ENCODE measurements around the gene SYT7.
A peak's percentile ranks its signal among the peaks of the same experiment; 100 is the strongest.

The SYT7 gene

GRCh38 chr11:61498767-61499341 lies 82.0 kb downstream of the SYT7 start:
- Histone ChIP-seq H3K4me2 (ENCODE audit: low read depth, low read length) (peak overlapping the region; percentile 32; the same call in 1 of the 2 replicates), H3K27me3 (replicated peaks; ENCODE audit: insufficient read depth, low read length) (peaks cover 13% of the 10 kb centered on the region), H3K4me3 (ENCODE audit: low read length) (no peak overlapping the region), H3K9ac (ENCODE audit: low read length) (no peak overlapping the region), H3K36me3 (replicated peaks; ENCODE audit: insufficient read depth, low read length) (no peaks in the 10 kb centered on the region), H2AFZ (ENCODE audit: low read length) (peak overlapping the region; percentile 81), H3K4me1 (ENCODE audit: low read length) (no peaks in the 10 kb centered on the region), H4K20me1 (ENCODE audit: insufficient read depth, low read length) (no peaks in the 10 kb centered on the region), H3K9me2 (replicated peaks; ENCODE audit: insufficient read depth, low read length) (no peaks in the 10 kb centered on the region), H3K79me2 (ENCODE audit: low read length) (no peaks in the 10 kb centered on the region), H3K9me3 (replicated peaks; ENCODE audit: insufficient read depth, low read length) (0 out of 2 replicates have a peak, but pooled peaks cover 2% of the 10 kb centered on the region), H3K27ac (ENCODE audit: low read length) (no peak overlapping the region), H3F3A (ENCODE audit: insufficient read depth, low read length) (no peaks in the 10 kb centered on the region)
- no peak for DNase-seq
- no peak for TF ChIP-seq EZH2phosphoT487 (IDR thresholded peaks at IDR 0.05; ENCODE audit: low read length)
- TF ChIP-seq CTCF (IDR thresholded peaks at IDR 0.05; ENCODE audit: low read length) = no peak
- TF ChIP-seq EZH2 (optimal IDR thresholded peaks at IDR 0.05; ENCODE audit: low read depth, low read length) = no peak

GRCh38 chr11:61497876-61498275 lies 83.0 kb downstream of the SYT7 start:
- Histone ChIP-seq H2AFZ (ENCODE audit: low read length) (no peak overlapping the region), H4K20me1 (ENCODE audit: insufficient read depth, low read length) (no peaks in the 10 kb centered on the region), H3K27me3 (replicated peaks; ENCODE audit: insufficient read depth, low read length) (peaks cover 15% of the 10 kb centered on the region; the same call in 1 of the 2 replicates), H3K4me2 (ENCODE audit: low read depth, low read length) (no peak overlapping the region), H3K9me2 (replicated peaks; ENCODE audit: insufficient read depth, low read length) (no peaks in the 10 kb centered on the region), H3K9ac (ENCODE audit: low read length) (no peak overlapping the region), H3K9me3 (replicated peaks; ENCODE audit: insufficient read depth, low read length) (0 out of 2 replicates have a peak, but pooled peaks cover 2% of the 10 kb centered on the region), H3K36me3 (replicated peaks; ENCODE audit: insufficient read depth, low read length) (no peaks in the 10 kb centered on the region), H3K27ac (ENCODE audit: low read length) (no peak overlapping the region), H3K4me1 (ENCODE audit: low read length) (no peaks in the 10 kb centered on the region), H3K4me3 (ENCODE audit: low read length) (no peak overlapping the region), H3F3A (ENCODE audit: insufficient read depth, low read length) (no peaks in the 10 kb centered on the region), H3K79me2 (ENCODE audit: low read length) (no peaks in the 10 kb centered on the region)
- no peak for TF ChIP-seq CTCF (IDR thresholded peaks at IDR 0.05; ENCODE audit: low read length)
- TF ChIP-seq EZH2phosphoT487 (IDR thresholded peaks at IDR 0.05; ENCODE audit: low read length) = no peak
- no peak for TF ChIP-seq EZH2 (optimal IDR thresholded peaks at IDR 0.05; ENCODE audit: low read depth, low read length)
- no peak for DNase-seq

GRCh38 chr11:61497473-61497872 lies 83.4 kb downstream of the SYT7 start:
- Histone ChIP-seq H3K9me3 (replicated peaks; ENCODE audit: insufficient read depth, low read length) (0 out of 2 replicates have a peak, but pooled peaks cover 2% of the 10 kb centered on the region), H3K9me2 (replicated peaks; ENCODE audit: insufficient read depth, low read length) (no peaks in the 10 kb centered on the region), H3K27me3 (replicated peaks; ENCODE audit: insufficient read depth, low read length) (peaks cover 15% of the 10 kb centered on the region; the same call in 1 of the 2 replicates), H3K4me2 (ENCODE audit: low read depth, low read length) (no peak overlapping the region), H3K27ac (ENCODE audit: low read length) (no peak overlapping the region), H4K20me1 (ENCODE audit: insufficient read depth, low read length) (no peaks in the 10 kb centered on the region), H3K4me3 (ENCODE audit: low read length) (no peak overlapping the region), H3K79me2 (ENCODE audit: low read length) (no peaks in the 10 kb centered on the region), H3F3A (ENCODE audit: insufficient read depth, low read length) (no peaks in the 10 kb centered on the region), H2AFZ (ENCODE audit: low read length) (no peak overlapping the region), H3K4me1 (ENCODE audit: low read length) (no peaks in the 10 kb centered on the region), H3K9ac (ENCODE audit: low read length) (no peak overlapping the region), H3K36me3 (replicated peaks; ENCODE audit: insufficient read depth, low read length) (no peaks in the 10 kb centered on the region)
- no peak for TF ChIP-seq CTCF (IDR thresholded peaks at IDR 0.05; ENCODE audit: low read length)
- TF ChIP-seq EZH2phosphoT487 (IDR thresholded peaks at IDR 0.05; ENCODE audit: low read length) = no peak
- no peak for TF ChIP-seq EZH2 (optimal IDR thresholded peaks at IDR 0.05; ENCODE audit: low read depth, low read length)
- DNase-seq = no peak

Data from MM.1S (cell line).